PC-3 (cell line): ENCODE results near the gene SPATA32. TPM values are rescaled to one million over a fixed set of nuclear protein-coding genes. Genes with fewer than 3 reads are reported as not detected.
"Not testable (repeated sequence)": the region's sequence is repeated elsewhere in the genome, so short reads cannot be mapped to it uniquely, and the experiment has no call there.

Experiments
- ATAC-seq: fragments of 200-7000 bp; cut with Tn5 transposase; 2 replicates; pipeline ENCODE4 v1.9.1; 2020; ENCODE audit warnings: mild to moderate bottlenecking, moderate library complexity
- BruUV-seq: library from RNA; stranded (reverse); fragments of 400-500 nt; replicated peaks from 2 replicates; lab custom pipeline; 2021; lab: Mats Ljungman, UMichigan
- CTCF ChIA-PET: fragments of 300-600 bp; sonication (Branson Sonifier 250); formaldehyde crosslinking; loops from one replicate; lab custom pipeline; 2022; ENCODE audit warnings: antibody characterized with exemption; lab: Charles Lee
- POLR2A ChIA-PET: fragments of 300-600 bp; sonication (Branson Sonifier 250); formaldehyde crosslinking; loops from one replicate; lab custom pipeline; 2022; ENCODE audit warnings: antibody characterized with exemption; ENCODE audit not compliant: unreplicated experiment; lab: Charles Lee
- DNase-seq: peaks from one replicate; pipeline ENCODE4 v3.0.0-alpha.2; 2015
- H2AFZ ChIP-seq: fragments of 300-600 bp; sonication (generic); 2 replicates; pipeline ENCODE4 v1.6.0; 2016; ENCODE audit warnings: antibody characterized with exemption, low read length
- H3F3A ChIP-seq: fragments of 300-600 bp; sonication (generic); one replicate; pipeline ENCODE4 v1.6.0; 2017; ENCODE audit warnings: antibody characterized with exemption, low read length, control low read depth, mild to moderate bottlenecking; ENCODE audit not compliant: unreplicated experiment
- H3K27ac ChIP-seq: fragments of 300-600 bp; sonication (generic); 2 replicates; pipeline ENCODE4 v1.5.1; 2016; ENCODE audit warnings: mild to moderate bottlenecking, low read length
- H3K27me3 ChIP-seq: fragments of 300-600 bp; sonication (generic); 2 replicates; pipeline ENCODE4 v1.6.1; 2016; ENCODE audit warnings: low read length, mixed read lengths
- H3K36me3 ChIP-seq: fragments of 300-600 bp; sonication (generic); 2 replicates; pipeline ENCODE4 v1.6.1; 2016; ENCODE audit warnings: low read depth, mixed run types, low read length, mixed read lengths
- H3K4me1 ChIP-seq: fragments of 300-600 bp; sonication (generic); 2 replicates; pipeline ENCODE4 v1.5.1; 2016; ENCODE audit warnings: low read length; ENCODE audit not compliant: insufficient read depth
- H3K4me2 ChIP-seq: fragments of 300-600 bp; sonication (generic); 2 replicates; pipeline ENCODE4 v1.6.0; 2016; ENCODE audit warnings: low read length
- H3K4me3 ChIP-seq: fragments of 300-600 bp; sonication (generic); 2 replicates; pipeline ENCODE4 v1.5.1; 2016; ENCODE audit warnings: mild to moderate bottlenecking, low read length, mixed read lengths
- H3K79me2 ChIP-seq: fragments of 300-600 bp; sonication (generic); 2 replicates; pipeline ENCODE4 v1.6.1; 2017; ENCODE audit warnings: low read length, mixed read lengths
- H3K9ac ChIP-seq: fragments of 300-600 bp; sonication (generic); 2 replicates; pipeline ENCODE4 v1.6.0; 2016; ENCODE audit warnings: mild to moderate bottlenecking, low read length
- H3K9me2 ChIP-seq: fragments of 300-600 bp; sonication (generic); replicated peaks from 2 replicates; pipeline ENCODE4 v1.6.1; 2016; ENCODE audit warnings: mixed run types, low read length, mixed read lengths
- H3K9me3 ChIP-seq: fragments of 300-600 bp; sonication (generic); 2 replicates; pipeline ENCODE4 v1.6.1; 2016; ENCODE audit warnings: low read length, mixed read lengths
- H4K20me1 ChIP-seq: fragments of 300-600 bp; sonication (generic); 2 replicates; pipeline ENCODE4 v1.6.1; 2016; ENCODE audit warnings: low read length, mixed read lengths
- EZH2 ChIP-seq: fragments of 300-600 bp; sonication (generic); IDR thresholded peaks from one replicate; pipeline ENCODE4 v1.6.1; 2017; ENCODE audit warnings: antibody characterized with exemption, mild to moderate bottlenecking, low read length; ENCODE audit not compliant: unreplicated experiment
- EZH2phosphoT487 ChIP-seq: fragments of 300-600 bp; sonication (generic); IDR thresholded peaks from 2 replicates; pipeline ENCODE4 v1.6.1; 2018; ENCODE audit warnings: mild to moderate bottlenecking, antibody characterized with exemption, low read length, borderline replicate concordance
- intact Hi-C: fragments of 100-400 bp; cut with micrococcal nuclease; formaldehyde crosslinking; loops from 2 replicates; pipeline ENCODE4 v1.9.0; 2023
- total RNA-seq: library from RNA; depleted of rRNA; stranded (reverse); fragments of >200 nt; gene quantifications from 2 replicates; pipeline ENCODE4 v1.2.3, GENCODE V29; 2014
- TF ChIP-seq, protein P1 (sequence below): fragments of 300-600 bp; sonication (generic); conservative IDR thresholded peaks from 2 replicates; pipeline ENCODE4 v1.5.1; 2017; ENCODE audit warnings: antibody characterized with exemption, low read depth, mild to moderate bottlenecking, low read length

SPATA32 gene
- total RNA-seq, 1 experiment from 2014 or later, result not detected

GRCh38 chr17:45256114-45256966, 5.6 kb downstream of the SPATA32 start:
- no peaks in the 10 kb centered on the region for H3F3A ChIP-seq
- POLR2A ChIA-PET, result no interaction called here
- TF ChIP-seq, protein P1, sequence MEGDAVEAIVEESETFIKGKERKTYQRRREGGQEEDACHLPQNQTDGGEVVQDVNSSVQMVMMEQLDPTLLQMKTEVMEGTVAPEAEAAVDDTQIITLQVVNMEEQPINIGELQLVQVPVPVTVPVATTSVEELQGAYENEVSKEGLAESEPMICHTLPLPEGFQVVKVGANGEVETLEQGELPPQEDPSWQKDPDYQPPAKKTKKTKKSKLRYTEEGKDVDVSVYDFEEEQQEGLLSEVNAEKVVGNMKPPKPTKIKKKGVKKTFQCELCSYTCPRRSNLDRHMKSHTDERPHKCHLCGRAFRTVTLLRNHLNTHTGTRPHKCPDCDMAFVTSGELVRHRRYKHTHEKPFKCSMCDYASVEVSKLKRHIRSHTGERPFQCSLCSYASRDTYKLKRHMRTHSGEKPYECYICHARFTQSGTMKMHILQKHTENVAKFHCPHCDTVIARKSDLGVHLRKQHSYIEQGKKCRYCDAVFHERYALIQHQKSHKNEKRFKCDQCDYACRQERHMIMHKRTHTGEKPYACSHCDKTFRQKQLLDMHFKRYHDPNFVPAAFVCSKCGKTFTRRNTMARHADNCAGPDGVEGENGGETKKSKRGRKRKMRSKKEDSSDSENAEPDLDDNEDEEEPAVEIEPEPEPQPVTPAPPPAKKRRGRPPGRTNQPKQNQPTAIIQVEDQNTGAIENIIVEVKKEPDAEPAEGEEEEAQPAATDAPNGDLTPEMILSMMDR, result 0 out of 2 replicates have a peak, but pooled peaks have one; percentile 26
- TF ChIP-seq EZH2phosphoT487, result no peak
- H3K9ac ChIP-seq, result no peak overlapping the region
- H3K79me2 ChIP-seq, result no peaks in the 10 kb centered on the region
- H3K27me3 ChIP-seq, result no peaks in the 10 kb centered on the region
- CTCF ChIA-PET, result interaction anchor here (0.6 kb wide), 1 partner anchor 131 kb away, joined by 6 read pairs; no protein-coding TSS in a partner anchor
- H3K9me3 ChIP-seq, result no peaks in the 10 kb centered on the region
- H4K20me1 ChIP-seq, result no peaks in the 10 kb centered on the region
- no peak for ATAC-seq
- no peak for DNase-seq
- BruUV-seq, result no TSS peak
- H3K9me2 ChIP-seq, result no peaks in the 10 kb centered on the region
- H3K4me2 ChIP-seq, result no peak overlapping the region
- intact Hi-C loops, result no loop called here
- H2AFZ ChIP-seq, result no peak overlapping the region
- no peaks in the 10 kb centered on the region for H3K36me3 ChIP-seq
- peaks cover 14% of the 10 kb centered on the region for H3K4me1 ChIP-seq
- H3K4me3 ChIP-seq, result no peak overlapping the region
- H3K27ac ChIP-seq, result no peak overlapping the region

GRCh38 chr17:45255358-45255757, 6.5 kb downstream of the SPATA32 start:
- Histone ChIP-seq H3K79me2 (no peaks in the 10 kb centered on the region), H4K20me1 (no peaks in the 10 kb centered on the region), H3K9me2 (no peaks in the 10 kb centered on the region), H3K9me3 (no peaks in the 10 kb centered on the region), H3K27me3 (no peaks in the 10 kb centered on the region), H3K4me1 (peaks cover 23% of the 10 kb centered on the region), H3K4me3 (no peak overlapping the region), H3K27ac (no peak overlapping the region), H3K9ac (no peak overlapping the region), H3F3A (no peaks in the 10 kb centered on the region), H3K36me3 (0 out of 2 replicates have a peak, but pooled peaks cover 3% of the 10 kb centered on the region), H2AFZ (no peak overlapping the region), H3K4me2 (no peak overlapping the region)
- DNase-seq, result no peak
- TF ChIP-seq, protein P1, result no peak
- TF ChIP-seq EZH2phosphoT487, result no peak
- no peak for TF ChIP-seq EZH2
- ATAC-seq, result no peak
- CTCF ChIA-PET, result no interaction called here
- POLR2A ChIA-PET, result no interaction called here
- intact Hi-C loops, result no loop called here
- no TSS peak for BruUV-seq

DNA sequence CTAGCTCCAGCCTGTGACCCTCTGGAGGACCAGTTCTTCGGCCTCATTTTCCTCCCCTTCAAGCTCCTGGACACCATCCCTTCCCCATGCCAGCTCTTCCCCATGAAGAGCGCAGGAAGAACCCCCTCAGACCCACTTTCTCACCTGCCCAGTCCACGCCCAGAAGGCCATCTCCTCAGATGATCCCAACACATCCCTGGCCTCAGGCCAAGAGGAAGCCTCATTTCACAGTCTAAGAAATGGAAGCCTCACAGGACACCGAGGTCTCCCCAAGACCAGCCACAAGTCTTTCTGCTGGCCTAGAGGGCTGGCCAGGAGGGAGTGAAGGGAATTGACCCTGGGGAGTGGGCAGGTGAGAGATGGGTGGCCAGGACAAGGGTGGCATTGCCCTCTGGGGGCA, 8.0 kb downstream of the SPATA32 start:
- Histone ChIP-seq H4K20me1 (no peaks in the 10 kb centered on the region), H3K9me2 (no peaks in the 10 kb centered on the region), H3K79me2 (peaks cover 4% of the 10 kb centered on the region), H3K4me3 (no peak overlapping the region), H3F3A (no peaks in the 10 kb centered on the region), H3K4me1 (peaks cover 27% of the 10 kb centered on the region), H3K9ac (no peak overlapping the region), H3K27ac (no peak overlapping the region), H2AFZ (no peak overlapping the region), H3K9me3 (no peaks in the 10 kb centered on the region), H3K27me3 (no peaks in the 10 kb centered on the region), H3K36me3 (0 out of 2 replicates have a peak, but pooled peaks cover 4% of the 10 kb centered on the region), H3K4me2 (no peak overlapping the region)
- no peak for TF ChIP-seq EZH2phosphoT487
- no peak for TF ChIP-seq EZH2
- TF ChIP-seq, protein P1, result no peak
- ATAC-seq, result no peak
- POLR2A ChIA-PET, result interaction anchor here (0.6 kb wide), 2 partner anchors 21 to 26 kb away, joined by 3 read pairs; no protein-coding TSS in a partner anchor
- intact Hi-C loops, result no loop called here
- CTCF ChIA-PET, result interaction anchor here (0.6 kb wide), 1 partner anchor 9 kb away, joined by 3 read pairs; no protein-coding TSS in a partner anchor
- BruUV-seq, result no TSS peak
- DNase-seq, result no peak

GRCh38 chr17:45253237-45253636, 8.7 kb downstream of the SPATA32 start:
- Histone ChIP-seq H3K79me2 (peaks cover 10% of the 10 kb centered on the region), H3K4me1 (peaks cover 33% of the 10 kb centered on the region)
- H3K36me3 ChIP-seq, H3K4me3 ChIP-seq, H2AFZ ChIP-seq, BruUV-seq, H4K20me1 ChIP-seq, H3K27me3 ChIP-seq, POLR2A ChIA-PET, DNase-seq, H3F3A ChIP-seq, ATAC-seq, H3K9ac ChIP-seq, H3K4me2 ChIP-seq, CTCF ChIA-PET, H3K9me2 ChIP-seq, intact Hi-C loops, H3K27ac ChIP-seq, H3K9me3 ChIP-seq: not testable (repeated sequence)
